ENCODE results near the gene DRAP1. TPM values are rescaled to one million over a fixed set of nuclear protein-coding genes. Genes with fewer than 3 reads are reported as not detected.
"Not testable (repeated sequence)": the region's sequence is repeated elsewhere in the genome, so short reads cannot be mapped to it uniquely, and the experiment has no call there.

The DRAP1 gene
- total RNA-seq, 1 experiment from 2014 or later, result 62.4 TPM

GRCh38 chr11:65885808-65886536 lies 33.3 kb upstream of the DRAP1 start:
- DNase-seq (ENCODE audit: extremely low read depth, low read depth), result no peak

DNA sequence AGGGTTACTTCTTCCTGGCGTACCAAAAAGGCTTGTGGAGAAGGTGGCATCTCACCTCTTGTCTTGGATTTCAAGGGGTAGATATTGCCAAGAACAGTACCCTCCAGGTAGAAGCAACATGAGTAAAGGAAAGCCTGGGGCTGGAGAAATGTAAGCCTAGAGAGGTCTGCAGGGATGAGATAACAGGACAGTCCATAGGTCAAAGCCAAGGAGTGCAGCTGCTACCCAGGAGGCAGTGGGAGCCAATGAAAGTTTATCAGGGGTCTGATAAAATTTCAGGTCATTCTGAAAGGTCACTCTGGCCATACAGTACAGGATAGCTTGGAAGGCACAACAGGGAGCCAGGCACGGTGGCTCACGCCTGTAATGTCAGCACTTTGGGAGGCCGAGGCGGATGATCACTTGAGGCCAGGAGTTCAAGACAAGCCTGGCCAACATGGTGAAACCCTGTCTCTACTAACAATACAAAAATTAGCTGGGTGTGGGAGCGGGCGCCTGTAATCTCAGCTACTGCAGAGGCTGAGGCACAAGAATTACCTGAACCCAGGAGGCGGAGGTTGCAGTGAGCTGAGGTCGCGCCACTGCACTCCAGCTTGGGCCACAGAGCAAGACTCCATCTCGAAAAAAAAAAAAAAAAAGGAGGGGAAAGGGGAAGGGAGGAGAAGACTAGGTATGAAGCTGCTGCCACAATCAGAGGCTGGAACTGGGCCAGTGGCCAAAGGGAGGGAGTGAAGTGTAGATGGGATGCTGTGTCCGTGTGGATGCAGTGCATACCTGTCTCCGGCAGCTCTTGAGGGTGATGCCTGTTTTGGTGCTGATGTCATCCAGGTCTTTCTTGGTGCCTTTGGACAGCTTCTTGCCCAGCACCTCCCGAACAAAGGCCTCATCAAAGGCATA lies 32.2 kb upstream of the DRAP1 start:
- DNase-seq (ENCODE audit: extremely low read depth, low read depth), result no peak

DNA sequence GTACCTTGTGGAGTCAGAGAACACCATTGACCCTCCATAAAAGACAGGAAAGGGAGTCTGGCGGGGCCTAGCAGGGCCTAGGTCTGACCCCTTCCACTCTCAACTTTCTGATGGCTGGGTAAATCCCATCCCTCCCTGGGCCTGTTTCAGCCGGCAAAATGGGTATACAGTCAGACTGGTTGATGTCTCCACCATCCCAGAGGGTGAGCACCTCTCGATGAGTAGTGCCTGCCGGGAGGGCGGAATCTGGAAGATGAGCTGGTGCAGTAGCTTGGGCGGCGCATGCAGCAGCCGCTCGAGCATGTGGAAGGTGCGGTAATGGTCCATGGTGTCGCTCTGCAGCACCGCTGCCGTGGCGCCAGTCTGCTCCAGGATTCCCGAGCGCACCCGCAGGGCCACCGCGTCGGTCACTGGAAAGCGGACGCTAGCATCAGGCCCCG lies 31.5 kb upstream of the DRAP1 start:
- DNase-seq (ENCODE audit: extremely low read depth, low read depth), result no peak

DNA sequence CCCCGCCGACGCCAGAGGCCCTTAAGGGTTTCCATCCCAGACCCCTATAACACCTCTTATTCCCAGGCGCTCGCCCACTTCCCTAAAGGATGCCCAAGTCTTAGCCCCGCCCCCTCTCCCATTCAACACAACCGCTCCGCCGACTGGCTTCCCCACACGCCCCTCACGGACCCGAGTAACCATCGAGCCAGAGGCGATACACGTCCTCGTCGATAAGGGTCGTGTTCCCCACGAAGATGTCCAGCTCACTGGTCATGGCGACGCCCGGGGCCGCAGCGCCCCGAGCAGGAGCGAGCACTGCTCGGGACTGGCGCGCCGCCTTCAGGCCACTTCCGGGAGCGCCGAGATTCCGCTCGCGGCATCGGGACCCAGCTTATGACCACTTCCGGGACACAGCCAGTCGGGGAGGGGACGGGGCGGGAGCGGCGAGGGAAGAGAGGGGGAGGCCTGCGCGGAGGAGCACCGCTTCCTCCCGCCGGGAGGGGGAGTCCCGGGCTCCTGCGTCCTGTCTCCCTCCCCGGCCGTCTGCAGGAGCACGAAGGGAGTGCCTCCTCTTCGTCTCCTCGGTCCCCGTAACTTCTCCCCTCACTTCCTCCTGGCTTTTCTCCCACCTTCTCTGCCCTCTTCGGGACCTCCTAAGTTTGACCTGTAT lies 30.9 kb upstream of the DRAP1 start, which contains the start of gene FIBP:
Gene FIBP (minus strand): TSS at position 309 of the 652 bp plus-strand sequence. CDS start 53 bp downstream, at position 256.
- DNase-seq (ENCODE audit: extremely low read depth, low read depth), result peak; percentile 93

- peak; percentile 86 for DNase-seq (ENCODE audit: extremely low read depth, low read depth)
These were observed 28.7 kb upstream of the DRAP1 start, which contains the start of gene CCDC85B for GRCh38 chr11:65890324-65891218. TSS of gene CCDC85B (plus strand) at chr11:65890673. CDS start at chr11:65890784, 111 bp downstream.

- peak; percentile 48 for DNase-seq (ENCODE audit: extremely low read depth, low read depth)
These were observed 27.7 kb upstream of the DRAP1 start for GRCh38 chr11:65891219-65892136.

DNA sequence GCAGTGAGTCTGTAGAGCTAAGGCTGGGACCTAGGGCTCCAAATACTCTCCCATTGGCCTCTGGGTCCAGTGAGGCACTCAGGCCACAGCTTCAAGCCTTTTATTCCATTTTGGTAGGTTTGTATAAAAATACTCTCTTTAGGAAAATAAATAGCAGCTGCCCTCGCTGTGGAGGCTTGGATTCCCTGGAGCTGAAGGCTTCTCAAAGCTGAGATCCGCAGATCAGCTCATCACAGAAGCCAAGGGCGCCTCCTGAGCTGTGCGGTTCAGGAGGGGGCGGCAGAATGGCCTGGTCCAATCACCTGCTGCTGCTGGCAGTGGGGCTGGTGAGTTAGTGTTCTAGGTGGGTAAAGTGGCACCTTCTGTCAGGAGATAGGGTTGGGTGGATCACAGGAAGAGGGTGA lies 27.1 kb upstream of the DRAP1 start:
- DNase-seq (ENCODE audit: extremely low read depth, low read depth), result not testable (repeated sequence)

GRCh38 chr11:65892661-65893317 lies 26.4 kb upstream of the DRAP1 start:
- DNase-seq (ENCODE audit: extremely low read depth, low read depth), result no peak

- no peak for DNase-seq (ENCODE audit: extremely low read depth, low read depth)
These were observed 25.1 kb upstream of the DRAP1 start for GRCh38 chr11:65894034-65894591.

- no peak for DNase-seq (ENCODE audit: extremely low read depth, low read depth)
These were observed 23.7 kb upstream of the DRAP1 start for GRCh38 chr11:65895482-65895981.

- DNase-seq (ENCODE audit: extremely low read depth, low read depth), result no peak
These were observed 22.9 kb upstream of the DRAP1 start for GRCh38 chr11:65896034-65896999.

GRCh38 chr11:65897020-65897471 lies 22.2 kb upstream of the DRAP1 start:
- no peak for DNase-seq (ENCODE audit: extremely low read depth, low read depth)

GRCh38 chr11:65898656-65899355 lies 20.4 kb upstream of the DRAP1 start:
- no peak for DNase-seq (ENCODE audit: extremely low read depth, low read depth)

DNA sequence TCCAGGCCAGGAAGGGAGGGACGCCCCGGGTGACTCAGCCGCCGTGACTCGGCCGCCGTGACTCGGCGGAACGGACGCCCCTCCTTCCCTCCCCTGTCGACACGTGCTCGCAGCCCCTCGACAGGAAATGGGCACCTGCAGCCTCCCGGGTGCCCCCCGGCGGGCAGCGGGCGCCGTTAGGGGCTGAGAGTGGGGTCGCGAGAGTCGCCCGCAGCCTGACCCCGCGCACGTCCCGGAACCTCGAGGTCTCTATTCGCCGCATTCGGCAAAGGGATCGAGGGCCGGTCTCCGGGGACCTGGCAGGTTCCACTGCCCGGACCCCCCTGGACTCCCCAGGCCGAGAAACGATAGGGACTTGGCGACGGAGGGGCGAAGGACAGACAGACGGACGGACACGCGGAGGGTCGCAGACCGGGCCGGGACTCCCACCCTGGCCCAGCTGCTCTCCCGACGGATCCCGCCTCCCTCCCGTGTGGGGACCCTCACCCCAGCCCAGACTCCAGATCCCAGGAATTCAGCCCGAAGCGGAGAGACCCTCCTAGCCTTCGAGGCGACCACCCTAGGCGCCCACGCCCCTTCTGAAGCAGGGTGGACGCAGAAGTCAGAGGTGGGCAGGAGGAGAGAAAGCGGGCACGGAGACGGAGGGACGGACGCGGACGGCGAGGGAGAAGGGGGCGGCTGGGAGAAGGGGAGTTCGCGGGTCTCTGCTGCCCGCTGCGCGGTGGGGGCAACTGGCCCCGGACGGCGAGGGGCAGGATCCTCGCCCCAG lies 19.7 kb upstream of the DRAP1 start:
- DNase-seq (ENCODE audit: extremely low read depth, low read depth), result peak; percentile 70

All from NCI-H460 (cell line).